Breast epithelium (tissue), 3 donors: ENCODE measurements around the gene MPZ.

Experiments
- POLR2A ChIP-seq: fragments of 450-650 bp; IDR thresholded peaks from one replicate; pipeline ENCODE4 v1.6.1; 2016; ENCODE audit warnings: antibody characterized with exemption, mild to moderate bottlenecking, moderate library complexity
- POLR2AphosphoS5 ChIP-seq, 3 donors: sonication (generic); formaldehyde crosslinking; IDR thresholded peaks; one replicate each; pipeline ENCODE4 v1.6.1; 2017; ENCODE audit warnings: antibody characterized with exemption in 3 of 3
- TF ChIP-seq, protein P1 (sequence below), 3 donors: fragments of 450-650 bp; IDR thresholded peaks; one replicate each; pipeline ENCODE4 v1.5.1; 2016 to 2017; ENCODE audit warnings: antibody characterized with exemption in 3 of 3, mild to moderate bottlenecking in 3 of 3, moderate library complexity in 3 of 3

DNA sequence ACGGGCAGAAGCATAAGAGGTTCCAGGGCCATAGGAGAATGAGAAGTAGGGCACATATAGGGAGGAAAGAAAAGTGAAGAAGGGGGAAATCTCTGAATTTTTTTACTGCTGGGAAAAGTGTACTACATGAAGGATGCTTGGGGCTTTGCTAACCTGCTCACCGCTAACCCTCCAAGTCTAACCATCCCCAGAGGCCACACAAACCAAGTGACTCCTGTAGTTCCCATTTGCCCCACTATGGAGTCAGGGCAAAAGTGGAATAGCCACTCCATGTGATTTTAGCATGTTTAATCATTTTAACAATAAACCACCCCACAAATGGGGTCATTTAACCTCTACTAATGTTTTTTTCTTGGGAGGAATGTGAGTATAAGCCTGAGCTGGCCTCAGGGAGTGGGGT lies 24.7 kb downstream of the MPZ start:
- TF ChIP-seq, protein P1, sequence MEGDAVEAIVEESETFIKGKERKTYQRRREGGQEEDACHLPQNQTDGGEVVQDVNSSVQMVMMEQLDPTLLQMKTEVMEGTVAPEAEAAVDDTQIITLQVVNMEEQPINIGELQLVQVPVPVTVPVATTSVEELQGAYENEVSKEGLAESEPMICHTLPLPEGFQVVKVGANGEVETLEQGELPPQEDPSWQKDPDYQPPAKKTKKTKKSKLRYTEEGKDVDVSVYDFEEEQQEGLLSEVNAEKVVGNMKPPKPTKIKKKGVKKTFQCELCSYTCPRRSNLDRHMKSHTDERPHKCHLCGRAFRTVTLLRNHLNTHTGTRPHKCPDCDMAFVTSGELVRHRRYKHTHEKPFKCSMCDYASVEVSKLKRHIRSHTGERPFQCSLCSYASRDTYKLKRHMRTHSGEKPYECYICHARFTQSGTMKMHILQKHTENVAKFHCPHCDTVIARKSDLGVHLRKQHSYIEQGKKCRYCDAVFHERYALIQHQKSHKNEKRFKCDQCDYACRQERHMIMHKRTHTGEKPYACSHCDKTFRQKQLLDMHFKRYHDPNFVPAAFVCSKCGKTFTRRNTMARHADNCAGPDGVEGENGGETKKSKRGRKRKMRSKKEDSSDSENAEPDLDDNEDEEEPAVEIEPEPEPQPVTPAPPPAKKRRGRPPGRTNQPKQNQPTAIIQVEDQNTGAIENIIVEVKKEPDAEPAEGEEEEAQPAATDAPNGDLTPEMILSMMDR (IDR thresholded peaks at IDR 0.05), result no peak
- TF ChIP-seq POLR2A, result no peak
- TF ChIP-seq POLR2AphosphoS5 (IDR thresholded peaks at IDR 0.05), result no peak
